OCI-M2 (cell line): ENCODE measurements around the gene CCND2.
"Not testable (repeated sequence)": the region's sequence is repeated elsewhere in the genome, so short reads cannot be mapped to it uniquely, and the experiment has no call there.

Experiments
- DNase-seq: peaks from one replicate; lab custom pipeline; 2025; ENCODE audit not compliant: unreplicated experiment; lab: John Stamatoyannopoulos, UW

CCND2 gene

DNA sequence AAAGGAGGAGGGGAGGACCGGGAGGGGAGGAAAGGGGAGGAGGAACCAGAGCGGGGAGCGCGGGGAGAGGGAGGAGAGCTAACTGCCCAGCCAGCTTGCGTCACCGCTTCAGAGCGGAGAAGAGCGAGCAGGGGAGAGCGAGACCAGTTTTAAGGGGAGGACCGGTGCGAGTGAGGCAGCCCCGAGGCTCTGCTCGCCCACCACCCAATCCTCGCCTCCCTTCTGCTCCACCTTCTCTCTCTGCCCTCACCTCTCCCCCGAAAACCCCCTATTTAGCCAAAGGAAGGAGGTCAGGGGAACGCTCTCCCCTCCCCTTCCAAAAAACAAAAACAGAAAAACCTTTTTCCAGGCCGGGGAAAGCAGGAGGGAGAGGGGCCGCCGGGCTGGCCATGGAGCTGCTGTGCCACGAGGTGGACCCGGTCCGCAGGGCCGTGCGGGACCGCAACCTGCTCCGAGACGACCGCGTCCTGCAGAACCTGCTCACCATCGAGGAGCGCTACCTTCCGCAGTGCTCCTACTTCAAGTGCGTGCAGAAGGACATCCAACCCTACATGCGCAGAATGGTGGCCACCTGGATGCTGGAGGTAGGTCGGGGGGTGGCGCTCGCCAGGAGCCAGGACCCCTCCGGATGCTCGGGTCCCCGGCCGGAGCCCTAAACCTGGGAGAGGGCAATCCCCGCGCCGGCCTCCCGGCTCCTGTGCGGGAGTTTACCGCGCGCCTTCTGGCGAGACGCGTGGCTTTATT, at the start of gene CCND2:
TSS of gene CCND2 (plus strand) at position 111 of the 744 bp plus-strand sequence. CDS start at position 390, 279 bp downstream.
- no peak for DNase-seq

DNA sequence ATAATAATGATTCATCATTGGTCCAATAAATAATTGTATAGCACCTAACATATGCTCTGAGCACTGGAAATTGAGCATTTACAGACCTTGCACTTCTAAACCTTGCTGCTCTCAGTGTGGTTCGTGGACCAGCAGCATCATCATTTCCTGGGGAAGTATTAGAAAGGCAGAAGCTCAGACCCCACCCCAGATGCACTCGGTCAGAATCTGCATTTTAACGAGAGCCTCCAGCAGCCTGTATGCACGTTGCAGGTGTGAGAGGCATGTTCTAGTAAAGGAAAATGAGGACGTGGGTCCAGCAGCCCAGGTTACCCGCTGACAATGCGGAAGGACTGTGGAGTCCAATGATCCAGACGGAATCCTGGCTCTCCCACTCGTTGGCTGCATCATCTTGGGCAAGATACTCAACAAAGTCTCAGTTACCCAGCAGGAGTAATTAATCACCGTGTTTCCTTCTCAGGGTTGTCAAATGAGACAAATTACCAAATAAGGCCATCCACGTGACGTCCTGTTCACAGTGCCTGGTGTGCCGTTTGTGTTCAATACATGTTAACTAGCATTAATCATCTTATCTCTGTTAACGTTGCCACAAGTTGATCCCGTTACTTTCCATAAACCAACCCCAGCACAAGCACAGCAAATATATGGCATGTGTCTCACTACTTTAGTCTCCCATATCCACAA, 49.2 kb upstream of the CCND2 start:
- DNase-seq: no peak

DNA sequence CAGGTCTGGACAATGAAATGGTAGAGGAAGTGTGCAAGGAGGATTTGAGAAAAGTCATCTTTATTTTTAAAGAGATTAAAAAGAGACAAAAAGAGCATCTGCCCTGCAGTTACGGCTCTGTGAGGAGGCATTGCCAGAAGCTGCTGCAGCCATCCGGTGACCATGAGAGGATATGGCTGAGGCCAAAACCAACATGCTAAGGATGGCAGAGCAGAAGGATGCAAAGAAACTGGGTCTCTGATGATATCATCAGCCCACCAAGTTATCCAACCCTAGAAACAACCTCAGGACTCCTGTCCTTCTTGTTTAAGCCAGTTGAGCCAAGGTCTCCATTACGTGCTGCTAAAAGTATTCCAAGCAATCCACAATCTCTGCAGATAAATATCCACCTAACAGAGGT, 48.0 kb upstream of the CCND2 start:
- DNase-seq: no peak

DNA sequence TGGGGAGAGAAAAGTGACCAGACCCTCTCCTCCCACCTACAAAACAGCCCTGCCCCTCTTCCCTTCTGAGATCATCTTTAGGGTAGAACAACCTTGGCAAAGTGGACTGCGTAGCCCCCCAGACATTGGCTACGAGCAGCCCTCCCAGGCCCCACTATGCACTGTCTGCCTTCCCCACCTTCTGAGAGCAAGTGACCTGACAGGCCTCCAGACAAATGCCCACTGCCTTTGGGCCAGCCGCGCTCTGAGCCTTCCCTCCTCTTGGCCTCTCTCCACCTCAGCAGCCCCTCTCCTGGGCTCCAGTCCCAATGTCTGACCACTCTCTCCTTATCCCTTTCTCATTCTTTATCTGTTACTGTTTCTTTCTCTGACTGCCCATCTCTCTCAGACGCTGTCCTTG, 46.5 kb upstream of the CCND2 start:
- DNase-seq: no peak

DNA sequence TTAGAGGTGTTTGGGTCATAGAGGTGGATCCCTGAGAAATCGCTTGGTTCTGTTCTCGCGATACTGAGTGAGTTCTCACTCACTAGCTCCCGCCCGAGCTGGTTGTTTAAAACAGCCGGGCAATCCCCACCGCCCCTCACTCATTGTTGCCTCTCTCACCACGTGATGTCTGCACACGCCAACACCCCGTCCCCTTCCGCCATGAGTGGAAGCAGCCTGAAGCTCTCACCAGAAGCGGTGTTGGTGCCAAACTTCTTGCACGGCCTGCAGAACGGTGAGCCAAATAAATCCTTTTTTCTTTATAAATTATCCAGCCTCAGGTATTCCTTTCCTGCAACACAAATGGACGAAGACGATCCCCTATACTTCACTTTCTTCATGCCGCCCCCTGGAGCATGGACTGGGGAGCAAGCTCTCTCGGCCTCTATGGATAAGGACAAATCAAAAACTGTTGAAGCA, 45.4 kb upstream of the CCND2 start:
- DNase-seq: no peak

DNA sequence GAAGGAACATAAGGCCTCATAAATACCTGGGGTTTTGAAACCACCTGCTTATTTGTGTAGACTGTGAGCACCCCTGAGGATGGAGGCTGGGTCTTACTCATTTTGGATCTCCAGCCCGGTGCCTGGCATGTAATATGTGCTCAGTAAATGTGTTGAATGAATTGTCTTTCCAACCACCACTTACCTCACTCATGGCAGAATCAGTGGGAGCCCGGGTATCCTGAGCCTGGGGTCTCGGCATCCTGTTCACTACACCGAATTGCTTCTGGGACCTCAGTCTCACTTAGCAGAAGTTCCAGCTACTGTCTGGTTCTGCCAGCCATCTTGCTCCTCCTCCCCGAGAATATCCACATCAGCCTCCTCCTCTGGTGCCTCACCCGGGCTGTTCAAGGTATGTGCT, 43.0 kb upstream of the CCND2 start:
- DNase-seq: no peak

DNA sequence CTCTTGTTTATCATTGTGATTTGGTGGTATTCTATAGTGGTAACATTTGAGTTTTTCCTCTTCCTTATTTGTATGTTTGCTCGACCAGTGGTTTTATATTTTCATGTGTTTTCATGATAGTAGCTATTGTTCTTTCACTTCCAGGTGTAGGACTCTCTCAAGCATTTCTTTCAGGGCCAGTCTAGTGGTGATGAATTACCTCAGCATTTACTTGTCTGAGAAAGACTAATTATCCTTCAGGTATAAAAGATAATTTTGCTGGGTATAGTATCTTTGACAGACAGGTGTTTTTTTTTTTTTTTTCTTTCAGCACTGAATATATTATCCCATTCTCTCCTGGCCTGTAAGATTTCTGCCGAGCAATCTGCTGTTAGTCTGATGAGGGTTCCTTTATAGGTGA, 35.0 kb upstream of the CCND2 start:
- no peak for DNase-seq

DNA sequence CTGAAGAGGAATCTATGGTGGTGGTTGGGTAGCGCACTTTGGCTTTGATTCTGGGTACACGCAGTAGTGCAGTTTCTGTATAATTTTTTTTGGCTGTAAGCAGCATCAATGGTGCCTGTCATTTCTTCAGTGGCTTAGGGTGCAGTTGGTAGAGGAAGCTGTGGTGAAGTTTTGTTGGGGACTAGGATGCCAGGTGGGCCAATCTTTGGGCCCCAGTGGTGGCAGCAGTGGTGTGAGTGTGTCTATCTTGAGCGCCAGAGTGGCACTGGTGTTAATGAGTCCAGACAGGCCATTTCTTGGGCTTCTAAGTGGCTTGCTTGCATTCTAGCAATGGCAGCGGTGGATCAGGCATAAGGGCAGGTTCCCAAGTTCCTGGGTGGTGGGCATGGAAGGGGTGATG, 33.8 kb upstream of the CCND2 start:
- DNase-seq: no peak

DNA sequence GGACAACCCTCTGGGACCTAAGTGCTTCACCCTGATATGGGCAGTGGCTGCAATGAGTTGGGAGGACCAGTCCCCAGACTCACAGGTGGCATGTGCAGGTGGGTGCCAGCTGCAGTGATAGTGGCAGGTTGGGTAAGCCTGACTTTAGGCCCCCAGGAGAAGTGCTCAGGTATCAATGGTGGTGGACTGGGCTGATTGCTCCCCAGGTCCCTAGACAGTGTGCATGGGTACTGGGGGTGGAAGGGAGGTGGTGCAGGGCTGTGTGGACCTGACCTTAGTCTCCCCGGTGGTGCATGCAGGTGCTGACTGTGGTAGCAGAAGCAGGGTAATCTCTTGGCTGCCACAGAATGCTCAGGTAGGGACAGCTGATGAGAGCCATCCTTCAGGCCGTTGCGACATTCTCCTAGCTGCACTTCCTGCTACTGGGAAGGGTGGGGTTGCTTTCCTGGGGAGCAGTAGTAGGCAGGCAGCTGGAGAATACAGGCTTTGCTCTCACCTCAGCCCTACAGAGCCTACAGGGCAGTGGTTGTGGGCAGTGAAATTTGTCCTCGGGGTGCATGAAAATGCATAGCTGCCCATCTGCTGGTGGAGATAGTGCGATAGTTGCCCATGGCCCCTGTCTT, 33.3 kb upstream of the CCND2 start:
- DNase-seq: no peak

DNA sequence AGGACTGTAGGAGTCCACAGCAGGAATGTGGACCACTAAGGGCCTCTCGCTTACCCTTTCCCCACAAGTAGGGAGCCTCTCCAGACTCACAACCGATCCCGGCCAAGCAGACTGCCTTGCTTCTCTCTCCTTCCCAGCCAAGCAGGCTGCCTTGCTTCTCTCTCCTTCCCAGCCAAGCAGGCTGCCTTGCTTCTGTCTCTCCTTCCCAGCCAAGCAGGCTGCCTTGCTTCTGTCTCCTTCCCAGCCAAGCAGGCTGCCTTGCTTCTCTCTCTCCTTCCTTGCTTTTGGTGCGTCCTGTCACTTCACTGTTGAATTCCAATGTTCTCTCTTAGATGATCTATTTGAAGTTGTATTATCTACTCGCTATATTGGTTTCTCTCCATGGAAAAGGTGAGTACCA, 32.6 kb upstream of the CCND2 start:
- DNase-seq: no peak

DNA sequence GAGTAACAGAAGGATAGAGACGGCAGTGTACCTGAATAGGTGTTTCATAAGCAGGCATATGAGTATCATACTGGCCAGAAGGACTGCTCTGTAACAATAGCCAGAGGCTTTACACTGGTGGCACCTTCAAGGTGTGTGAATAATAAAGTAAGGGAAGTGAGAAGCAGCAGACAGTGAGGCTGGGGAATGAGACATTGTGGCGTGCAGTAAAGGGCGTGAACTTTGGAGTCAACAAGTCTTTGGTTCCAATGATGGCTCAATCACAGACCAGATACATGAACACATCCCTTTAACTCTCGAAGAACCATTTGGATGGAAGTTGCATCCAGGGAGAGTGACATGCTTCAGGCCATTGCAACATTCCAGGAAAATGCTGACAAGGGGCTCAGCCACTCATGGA, 32.0 kb upstream of the CCND2 start:
- no peak for DNase-seq

DNA sequence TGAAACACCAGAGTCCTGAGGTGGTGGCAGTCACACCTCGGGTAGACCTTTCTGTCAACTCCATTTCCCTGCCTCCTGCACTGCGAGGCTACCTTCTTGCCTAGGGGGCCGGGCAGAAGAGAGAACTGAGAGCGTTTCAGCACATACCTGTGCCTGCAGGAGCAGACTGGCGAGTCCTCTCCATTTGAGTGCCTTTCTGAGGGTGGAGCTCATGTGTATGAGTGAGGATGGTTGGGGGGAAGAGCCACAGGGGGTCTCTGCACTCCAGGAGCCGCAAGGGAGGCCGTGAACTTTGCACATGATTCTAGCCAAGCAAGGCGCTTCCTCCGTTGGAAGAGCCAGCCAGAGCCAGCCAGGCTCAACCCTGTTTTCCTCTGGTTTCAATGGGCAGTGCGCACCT, 31.0 kb upstream of the CCND2 start:
- DNase-seq: no peak

DNA sequence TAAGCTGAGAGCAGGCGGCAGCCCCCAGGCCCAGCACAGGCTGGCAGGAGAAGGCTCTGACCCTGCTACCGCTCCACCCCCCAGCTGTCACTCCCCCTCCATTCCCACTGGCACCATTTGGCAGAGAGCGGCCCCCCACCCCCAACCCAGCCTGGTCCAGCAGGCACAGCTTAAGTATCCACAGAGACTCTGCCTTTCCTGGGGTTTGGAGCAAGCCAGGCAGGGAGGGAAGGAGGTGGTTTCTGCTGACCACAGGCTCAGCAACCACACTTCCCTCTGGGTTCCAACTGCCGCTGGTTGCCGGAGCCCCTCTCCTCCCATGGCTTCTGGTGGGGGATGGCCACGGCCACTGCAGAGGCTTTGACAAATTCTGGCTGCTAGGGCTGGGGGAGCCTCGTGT, 30.5 kb upstream of the CCND2 start:
- DNase-seq: no peak

DNA sequence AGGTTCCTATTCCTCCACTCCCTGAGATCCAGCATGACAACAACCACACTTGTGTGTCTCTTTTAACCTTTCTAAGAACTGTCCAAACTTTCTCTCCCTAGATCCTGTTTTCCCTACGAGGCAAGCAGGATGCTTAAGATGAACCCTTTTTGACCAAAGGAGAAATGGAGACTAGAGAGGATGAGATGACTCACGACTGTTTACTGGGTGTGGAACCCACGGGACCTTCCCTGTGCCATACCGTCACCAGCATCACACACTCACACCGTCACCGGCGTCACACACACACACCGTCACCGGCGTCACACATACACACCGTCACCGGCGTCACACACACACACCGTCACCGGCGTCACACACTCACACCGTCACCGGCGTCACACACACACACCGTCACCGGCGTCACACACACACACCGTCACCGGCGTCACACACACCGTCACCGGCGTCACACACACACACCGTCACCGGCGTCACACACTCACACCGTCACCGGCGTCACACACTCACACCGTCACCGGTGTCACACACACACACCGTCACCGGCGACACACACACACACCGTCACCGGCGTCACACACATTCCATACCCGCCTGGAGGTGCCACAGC, 30.0 kb upstream of the CCND2 start:
- DNase-seq: not testable (repeated sequence)

DNA sequence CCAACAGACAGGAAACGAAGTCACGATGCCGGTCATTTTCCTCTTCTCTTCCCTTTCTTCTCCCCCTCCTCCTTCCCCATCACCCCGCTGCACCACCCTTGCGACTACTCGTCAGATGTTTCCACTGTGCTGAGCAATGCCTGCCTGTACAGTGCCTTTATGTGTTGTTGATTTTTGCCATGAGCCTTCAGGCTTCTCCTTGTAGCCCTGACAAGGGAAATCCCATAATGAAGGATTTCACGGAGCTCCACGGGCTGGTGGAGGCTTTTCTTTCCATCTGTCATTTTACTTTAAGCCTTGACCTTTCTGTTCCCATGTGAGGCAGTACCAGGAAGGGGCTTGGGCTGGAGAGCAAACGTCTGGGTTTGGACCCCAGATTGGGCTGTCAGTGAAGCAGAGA, 28.7 kb upstream of the CCND2 start:
- no peak for DNase-seq

DNA sequence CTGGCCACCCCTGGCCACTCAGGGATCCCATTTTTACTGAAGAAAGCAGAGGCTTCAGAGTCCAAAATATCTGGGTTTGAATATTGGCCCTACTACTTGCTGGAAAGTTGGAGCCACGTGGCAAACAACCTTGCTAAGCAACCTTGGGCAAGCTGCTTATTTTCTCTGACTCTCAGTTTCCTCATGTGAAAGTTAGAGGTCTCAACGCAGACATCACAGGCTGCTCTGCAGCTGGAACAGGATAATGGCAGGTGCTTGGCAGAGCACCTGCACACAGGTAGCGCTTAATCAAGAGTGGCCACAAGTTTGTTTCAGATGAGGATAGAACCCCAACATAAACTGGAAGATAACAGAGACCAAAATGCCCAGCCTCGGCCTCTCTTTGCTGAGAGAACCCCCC, 28.1 kb upstream of the CCND2 start:
- no peak for DNase-seq

DNA sequence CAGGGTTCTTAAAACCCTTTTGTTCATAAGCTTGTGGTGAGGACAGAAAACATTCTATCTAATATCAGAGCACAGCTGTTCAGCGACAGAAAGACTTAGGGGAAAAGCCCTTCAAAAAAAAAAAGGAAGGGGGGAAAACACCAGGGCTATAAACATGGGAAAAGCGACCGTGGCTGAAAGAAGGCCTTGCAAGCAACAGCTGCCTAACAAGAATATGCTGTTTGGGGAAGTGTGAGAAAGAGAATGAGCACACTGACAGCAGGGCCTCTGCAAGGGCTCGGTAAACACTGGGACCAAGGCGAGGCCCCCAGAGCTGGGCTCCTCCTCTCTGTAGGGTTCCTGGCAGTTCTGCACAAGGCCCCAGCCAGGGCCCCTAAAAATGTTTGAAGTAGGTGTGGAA, 27.4 kb upstream of the CCND2 start:
- DNase-seq: no peak

DNA sequence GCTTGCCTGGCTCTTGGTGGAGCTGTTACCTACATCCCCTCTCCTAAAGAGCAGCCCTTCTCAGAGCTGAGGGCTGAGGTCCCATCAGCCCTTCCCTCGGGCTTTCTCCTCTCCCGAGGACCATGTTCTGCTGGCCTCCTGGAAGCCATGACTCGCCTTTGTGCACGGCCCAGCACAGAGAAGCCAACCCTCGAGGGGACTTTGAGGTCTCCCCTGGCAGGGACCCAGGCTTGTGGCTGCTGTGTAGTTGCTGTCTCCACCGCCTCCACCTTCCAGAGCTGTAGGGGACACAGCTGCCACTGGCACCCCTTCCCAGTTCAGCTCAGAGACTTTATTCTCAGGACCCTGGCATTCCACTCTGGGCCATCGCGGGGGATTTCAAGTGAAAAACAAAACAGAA, 22.9 kb upstream of the CCND2 start:
- no peak for DNase-seq

DNA sequence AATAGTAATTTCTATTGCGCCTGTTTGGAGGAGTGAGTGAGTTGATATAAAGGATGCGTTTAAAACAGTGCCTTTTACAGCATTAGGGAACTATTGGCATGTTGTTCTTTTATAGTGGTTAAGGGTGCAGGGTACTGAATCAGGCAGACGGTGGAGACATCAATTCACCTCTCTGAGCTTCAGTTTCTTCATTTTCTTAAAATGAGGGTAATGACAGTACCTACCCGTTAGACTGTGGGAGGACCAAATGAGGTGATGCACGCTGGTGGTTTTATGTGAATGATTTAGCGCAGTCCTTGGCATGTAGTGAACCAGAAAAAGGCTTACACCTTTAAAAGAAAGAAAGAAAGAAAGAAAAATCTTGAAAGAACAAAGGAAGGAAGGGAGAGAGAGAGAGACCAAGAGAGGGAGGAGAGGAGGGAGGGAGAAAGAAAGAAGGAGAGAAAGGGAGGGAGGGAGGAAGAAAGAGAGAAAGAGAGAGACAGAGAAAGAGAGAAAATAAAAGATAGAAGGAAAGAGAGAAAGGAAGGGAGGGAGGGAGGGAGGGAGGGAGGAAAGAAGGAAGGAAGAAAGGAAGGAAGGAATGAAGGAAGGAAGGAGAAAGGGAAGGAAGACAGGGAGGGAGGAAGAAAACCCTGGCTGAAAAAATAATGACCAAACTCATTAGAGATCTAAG, 22.2 kb upstream of the CCND2 start:
- no peak for DNase-seq

DNA sequence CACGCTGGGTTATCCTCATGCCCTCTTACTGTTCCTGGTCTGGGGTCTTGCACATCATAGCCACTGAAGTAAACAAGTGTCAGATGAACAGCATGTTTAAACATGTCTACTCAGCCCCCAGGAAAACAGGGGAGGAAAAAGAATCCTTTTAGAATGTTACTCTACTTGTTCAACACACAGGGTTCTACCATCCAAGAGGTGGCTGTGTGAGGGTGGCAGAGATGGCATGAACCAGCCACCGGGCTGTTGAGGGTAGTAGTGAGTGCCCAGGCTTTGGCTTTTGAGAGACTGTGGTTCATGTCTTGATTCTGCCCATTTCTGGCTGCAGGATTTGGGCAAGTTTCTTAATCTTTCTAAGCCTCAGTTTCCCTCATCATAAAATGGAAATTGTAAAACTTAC, 21.6 kb upstream of the CCND2 start:
- DNase-seq: no peak

DNA sequence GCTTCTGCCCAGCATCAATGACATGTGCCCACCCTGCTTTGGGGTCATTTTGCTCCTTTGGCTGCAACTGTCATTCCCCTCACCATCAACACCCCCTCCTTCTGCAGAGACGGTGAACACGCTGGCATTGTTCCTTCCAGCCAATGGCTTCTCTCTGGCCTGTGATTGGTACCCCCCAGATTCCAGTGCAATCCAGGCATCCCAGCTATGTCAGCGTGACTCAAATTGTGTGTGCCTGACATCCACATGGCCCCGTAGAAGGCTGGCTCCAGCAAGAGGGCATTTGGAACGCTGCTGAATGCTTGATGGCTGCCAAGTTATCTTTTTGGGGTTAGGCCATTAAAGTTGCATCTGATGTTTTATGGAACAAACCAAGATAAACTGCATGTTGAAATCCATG, 21.0 kb upstream of the CCND2 start:
- DNase-seq: no peak
